Measurements from ENCODE around the gene ACKR1. TPM values are rescaled to one million over a fixed set of nuclear protein-coding genes. Genes with fewer than 3 reads are reported as not detected.

Gene ACKR1
- total RNA-seq, 1 donor from 2014 or later, result 642 TPM

DNA sequence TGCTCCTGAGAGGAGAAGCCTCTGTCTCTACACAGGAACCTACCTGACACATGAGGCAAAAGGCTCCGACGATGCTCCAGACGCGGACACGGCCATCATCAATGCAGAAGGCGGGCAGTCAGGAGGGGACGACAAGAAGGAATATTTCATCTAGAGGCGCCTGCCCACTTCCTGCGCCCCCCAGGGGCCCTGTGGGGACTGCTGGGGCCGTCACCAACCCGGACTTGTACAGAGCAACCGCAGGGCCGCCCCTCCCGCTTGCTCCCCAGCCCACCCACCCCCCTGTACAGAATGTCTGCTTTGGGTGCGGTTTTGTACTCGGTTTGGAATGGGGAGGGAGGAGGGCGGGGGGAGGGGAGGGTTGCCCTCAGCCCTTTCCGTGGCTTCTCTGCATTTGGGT lies 3.9 kb upstream of the ACKR1 start:
- no peaks in the 10 kb centered on the region for H3K4me1 ChIP-seq
- TF ChIP-seq, protein P1, sequence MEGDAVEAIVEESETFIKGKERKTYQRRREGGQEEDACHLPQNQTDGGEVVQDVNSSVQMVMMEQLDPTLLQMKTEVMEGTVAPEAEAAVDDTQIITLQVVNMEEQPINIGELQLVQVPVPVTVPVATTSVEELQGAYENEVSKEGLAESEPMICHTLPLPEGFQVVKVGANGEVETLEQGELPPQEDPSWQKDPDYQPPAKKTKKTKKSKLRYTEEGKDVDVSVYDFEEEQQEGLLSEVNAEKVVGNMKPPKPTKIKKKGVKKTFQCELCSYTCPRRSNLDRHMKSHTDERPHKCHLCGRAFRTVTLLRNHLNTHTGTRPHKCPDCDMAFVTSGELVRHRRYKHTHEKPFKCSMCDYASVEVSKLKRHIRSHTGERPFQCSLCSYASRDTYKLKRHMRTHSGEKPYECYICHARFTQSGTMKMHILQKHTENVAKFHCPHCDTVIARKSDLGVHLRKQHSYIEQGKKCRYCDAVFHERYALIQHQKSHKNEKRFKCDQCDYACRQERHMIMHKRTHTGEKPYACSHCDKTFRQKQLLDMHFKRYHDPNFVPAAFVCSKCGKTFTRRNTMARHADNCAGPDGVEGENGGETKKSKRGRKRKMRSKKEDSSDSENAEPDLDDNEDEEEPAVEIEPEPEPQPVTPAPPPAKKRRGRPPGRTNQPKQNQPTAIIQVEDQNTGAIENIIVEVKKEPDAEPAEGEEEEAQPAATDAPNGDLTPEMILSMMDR (IDR thresholded peaks at IDR 0.05), result no peak
- H3K27me3 ChIP-seq, result no peaks in the 10 kb centered on the region
- intact Hi-C loops (cut with DNase I), result no loop called here
- H3K4me3 ChIP-seq, result no peak overlapping the region
- H3K9me3 ChIP-seq, result no peaks in the 10 kb centered on the region
- H3K27ac ChIP-seq, result no peak overlapping the region
- no peak for DNase-seq (ENCODE audit: low spot score in 2 of 2)
- H3K36me3 ChIP-seq, result no peaks in the 10 kb centered on the region

DNA sequence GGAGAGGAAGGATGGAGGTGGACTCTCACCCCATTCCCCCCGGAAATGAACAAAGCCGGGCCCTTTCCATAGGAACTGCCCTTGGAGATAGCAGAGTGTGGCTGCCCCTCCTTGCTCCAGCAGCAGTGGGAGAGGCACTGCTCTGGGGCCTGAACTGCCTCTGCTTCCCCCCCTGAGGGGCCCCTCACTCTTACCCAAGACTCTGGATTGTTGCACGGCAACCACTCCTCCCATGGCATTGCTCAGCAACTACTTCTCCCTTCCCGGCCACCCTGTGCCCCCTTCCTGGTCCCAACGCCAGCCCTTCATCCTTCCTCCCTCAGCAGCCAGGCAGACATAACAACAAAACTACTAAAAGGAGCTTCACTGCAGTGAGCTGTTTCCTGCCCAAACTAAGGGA lies 3.0 kb upstream of the ACKR1 start:
- intact Hi-C loops (cut with DNase I), result no loop called here
- no peak for DNase-seq (ENCODE audit: low spot score in 2 of 2)
- Histone ChIP-seq H3K27ac (no peak overlapping the region), H3K4me1 (no peaks in the 10 kb centered on the region), H3K36me3 (no peaks in the 10 kb centered on the region), H3K27me3 (no peaks in the 10 kb centered on the region), H3K4me3 (no peak overlapping the region), H3K9me3 (no peaks in the 10 kb centered on the region)
- TF ChIP-seq, protein P1 (IDR thresholded peaks at IDR 0.05), result no peak

- no peak for DNase-seq (ENCODE audit: low spot score in 2 of 2)
- intact Hi-C loops (cut with DNase I), result no loop called here
- TF ChIP-seq, protein P1 (IDR thresholded peaks at IDR 0.05), result no peak
- no peak overlapping the region for H3K27ac ChIP-seq
- H3K9me3 ChIP-seq, result no peaks in the 10 kb centered on the region
- no peaks in the 10 kb centered on the region for H3K36me3 ChIP-seq
- no peak overlapping the region for H3K4me3 ChIP-seq
- H3K27me3 ChIP-seq, result no peaks in the 10 kb centered on the region
- H3K4me1 ChIP-seq, result no peaks in the 10 kb centered on the region
Measured at GRCh38 chr1:159203610-159204009, 1.1 kb upstream of the ACKR1 start.

DNA sequence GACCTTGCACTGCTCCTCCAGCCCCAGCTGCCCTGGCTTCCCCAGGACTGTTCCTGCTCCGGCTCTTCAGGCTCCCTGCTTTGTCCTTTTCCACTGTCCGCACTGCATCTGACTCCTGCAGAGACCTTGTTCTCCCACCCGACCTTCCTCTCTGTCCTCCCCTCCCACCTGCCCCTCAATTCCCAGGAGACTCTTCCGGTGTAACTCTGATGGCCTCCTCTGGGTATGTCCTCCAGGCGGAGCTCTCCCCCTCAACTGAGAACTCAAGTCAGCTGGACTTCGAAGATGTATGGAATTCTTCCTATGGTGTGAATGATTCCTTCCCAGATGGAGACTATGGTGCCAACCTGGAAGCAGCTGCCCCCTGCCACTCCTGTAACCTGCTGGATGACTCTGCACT lies 550 bp downstream of the ACKR1 start:
- H3K27ac ChIP-seq, result no peak overlapping the region
- H3K4me3 ChIP-seq, result no peak overlapping the region
- intact Hi-C loops (cut with DNase I), result no loop called here
- H3K27me3 ChIP-seq, result no peaks in the 10 kb centered on the region
- DNase-seq (ENCODE audit: low spot score in 2 of 2), result no peak
- no peaks in the 10 kb centered on the region for H3K9me3 ChIP-seq
- TF ChIP-seq, protein P1 (IDR thresholded peaks at IDR 0.05), result no peak
- H3K4me1 ChIP-seq, result no peaks in the 10 kb centered on the region
- no peaks in the 10 kb centered on the region for H3K36me3 ChIP-seq

DNA sequence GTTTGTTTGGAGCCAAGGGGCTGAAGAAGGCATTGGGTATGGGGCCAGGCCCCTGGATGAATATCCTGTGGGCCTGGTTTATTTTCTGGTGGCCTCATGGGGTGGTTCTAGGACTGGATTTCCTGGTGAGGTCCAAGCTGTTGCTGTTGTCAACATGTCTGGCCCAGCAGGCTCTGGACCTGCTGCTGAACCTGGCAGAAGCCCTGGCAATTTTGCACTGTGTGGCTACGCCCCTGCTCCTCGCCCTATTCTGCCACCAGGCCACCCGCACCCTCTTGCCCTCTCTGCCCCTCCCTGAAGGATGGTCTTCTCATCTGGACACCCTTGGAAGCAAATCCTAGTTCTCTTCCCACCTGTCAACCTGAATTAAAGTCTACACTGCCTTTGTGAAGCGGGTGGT lies 1.4 kb downstream of the ACKR1 start:
- no peaks in the 10 kb centered on the region for H3K4me1 ChIP-seq
- no peak overlapping the region for H3K4me3 ChIP-seq
- intact Hi-C loops (cut with DNase I), result no loop called here
- no peak overlapping the region for H3K27ac ChIP-seq
- TF ChIP-seq, protein P1 (IDR thresholded peaks at IDR 0.05), result no peak
- H3K9me3 ChIP-seq, result no peaks in the 10 kb centered on the region
- DNase-seq (ENCODE audit: low spot score in 2 of 2), result no peak
- no peaks in the 10 kb centered on the region for H3K36me3 ChIP-seq
- no peaks in the 10 kb centered on the region for H3K27me3 ChIP-seq

DNA sequence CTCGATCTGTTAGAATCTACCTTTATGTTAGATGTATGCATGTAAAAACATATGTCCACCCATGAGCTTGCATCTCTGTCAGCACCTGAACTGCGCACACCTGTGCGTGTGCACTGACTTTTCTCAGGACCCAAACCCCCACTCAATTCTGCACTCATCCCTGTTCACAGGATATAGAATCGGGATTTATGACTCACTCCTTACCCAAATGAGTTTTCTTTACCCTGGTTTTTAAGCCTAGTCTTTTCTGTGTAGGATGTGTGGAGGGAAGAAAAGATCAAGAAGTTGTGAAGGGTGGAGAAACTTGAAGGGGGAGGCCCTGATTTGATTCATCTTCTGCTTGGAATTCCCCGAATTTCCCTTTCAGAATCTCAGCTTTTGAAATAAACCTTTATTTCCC lies 2.4 kb downstream of the ACKR1 start:
- no peaks in the 10 kb centered on the region for H3K36me3 ChIP-seq

More for the DNA sequence above, 2.4 kb downstream of the ACKR1 start:
- DNase-seq (ENCODE audit: low spot score in 2 of 2), result no peak
- TF ChIP-seq, protein P1 (IDR thresholded peaks at IDR 0.05), result no peak
- no peaks in the 10 kb centered on the region for H3K27me3 ChIP-seq
- intact Hi-C loops (cut with DNase I), result no loop called here
- H3K4me3 ChIP-seq, result no peak overlapping the region
- no peak overlapping the region for H3K27ac ChIP-seq
- no peaks in the 10 kb centered on the region for H3K4me1 ChIP-seq
- no peaks in the 10 kb centered on the region for H3K9me3 ChIP-seq

All from ascending aorta (tissue), 2 donors.